OCI-LY7 (cell line): Measurements from ENCODE around the gene C5orf15. TPM values are rescaled to one million over a fixed set of nuclear protein-coding genes. Genes with fewer than 3 reads are reported as not detected.

Experiments
- BruUV-seq: library from RNA; stranded (reverse); fragments of 400-500 nt; replicated peaks from 2 replicates; lab custom pipeline; 2021; lab: Mats Ljungman, UMichigan
- CTCF ChIA-PET: fragments of 300-600 bp; sonication (Branson Sonifier 250); formaldehyde crosslinking; loops from one replicate; lab custom pipeline; 2022; ENCODE audit warnings: antibody characterized with exemption; ENCODE audit not compliant: unreplicated experiment; lab: Charles Lee
- POLR2A ChIA-PET: fragments of 300-600 bp; sonication (Branson Sonifier 250); formaldehyde crosslinking; loops from one replicate; lab custom pipeline; 2022; ENCODE audit warnings: antibody characterized with exemption; lab: Charles Lee
- DNase-seq: peaks from one replicate; pipeline ENCODE4 v3.0.0-alpha.2; 2015; ENCODE audit warnings: low spot score
- H2AFZ ChIP-seq: fragments of 200-600 bp; sonication (generic), shearing (Covaris generic); 2 replicates; pipeline ENCODE4 v1.6.1; 2014; ENCODE audit warnings: mild to moderate bottlenecking, antibody characterized with exemption, low read length, moderate library complexity
- H3K27ac ChIP-seq: fragments of 200-600 bp; sonication (generic); 2 replicates; pipeline ENCODE4 v1.5.1; 2014; ENCODE audit warnings: mixed run types, low read depth, mild to moderate bottlenecking, moderate library complexity, low read length, inconsistent platforms; ENCODE audit not compliant: poor library complexity, severe bottlenecking
- H3K36me3 ChIP-seq: fragments of 200-600 bp; sonication (generic); 2 replicates; pipeline ENCODE4 v1.6.1; 2014; ENCODE audit warnings: mild to moderate bottlenecking, antibody characterized with exemption, low read length, moderate library complexity, mixed read lengths; ENCODE audit not compliant: insufficient read depth
- H3K4me1 ChIP-seq: fragments of 200-600 bp; sonication (generic); 2 replicates; pipeline ENCODE4 v1.5.1; 2014; ENCODE audit warnings: mild to moderate bottlenecking, low read length; ENCODE audit not compliant: insufficient read depth, poor library complexity, severe bottlenecking
- H3K4me2 ChIP-seq: fragments of 200-600 bp; sonication (generic); 2 replicates; pipeline ENCODE4 v1.6.1; 2014; ENCODE audit warnings: mild to moderate bottlenecking, low read length
- H3K4me3 ChIP-seq: fragments of 200-600 bp; sonication (generic); 2 replicates; pipeline ENCODE4 v1.5.1; 2014; ENCODE audit warnings: mild to moderate bottlenecking, low read depth, low read length; ENCODE audit not compliant: poor library complexity, severe bottlenecking
- H3K79me2 ChIP-seq: fragments of 200-600 bp; sonication (generic); 2 replicates; pipeline ENCODE4 v1.6.1; 2016; ENCODE audit warnings: low read depth, mild to moderate bottlenecking, low read length, moderate library complexity, mixed read lengths; ENCODE audit not compliant: insufficient read depth
- H3K9me2 ChIP-seq: fragments of 200-600 bp; sonication (generic); 2 replicates; pipeline ENCODE4 v1.6.1; 2016; ENCODE audit warnings: mild to moderate bottlenecking, low read length, mixed read lengths; ENCODE audit not compliant: insufficient read depth
- H3K9me3 ChIP-seq: fragments of 200-600 bp; sonication (generic); 2 replicates; pipeline ENCODE4 v1.6.1; 2014; ENCODE audit warnings: mild to moderate bottlenecking, mixed run types, low read length, mixed read lengths
- H4K20me1 ChIP-seq: fragments of 200-600 bp; sonication (generic); 2 replicates; pipeline ENCODE4 v1.6.1; 2014; ENCODE audit warnings: mild to moderate bottlenecking, antibody characterized with exemption, low read length, moderate library complexity, mixed read lengths; ENCODE audit not compliant: insufficient read depth
- CTCF ChIP-seq: fragments of 200-600 bp; sonication (generic); conservative IDR thresholded peaks from 2 replicates; pipeline ENCODE4 v1.5.1; 2014; ENCODE audit warnings: mild to moderate bottlenecking, antibody characterized with exemption, low read length, moderate library complexity, mixed read lengths
- EZH2phosphoT487 ChIP-seq: fragments of 200-600 bp; sonication (generic); IDR thresholded peaks from 2 replicates; pipeline ENCODE4 v1.6.1; 2018; ENCODE audit warnings: low read depth, borderline replicate concordance, mild to moderate bottlenecking, mixed run types, antibody characterized with exemption, low read length, moderate library complexity, mixed read lengths
- intact Hi-C: fragments of 100-400 bp; cut with micrococcal nuclease; formaldehyde crosslinking; loops from one replicate; pipeline ENCODE4 v1.10.0; 2022; ENCODE audit not compliant: unreplicated experiment
- total RNA-seq, 2 experiments: library from RNA; depleted of rRNA in 1 of 2; stranded (reverse); fragments of >200 nt in 1 of 2; shearing (Covaris generic) in 1 of 2; gene quantifications; 2 replicates each; pipeline ENCODE4 v1.2.3, GENCODE V29; 2014 to 2022

The C5orf15 gene
- total RNA-seq, 2 experiments from 2014 or later, result 32.2 to 46.4 TPM

GRCh38 chr5:133931546-133931945 is 36.9 kb downstream of the C5orf15 start:
- H3K4me2 ChIP-seq, result peak overlapping the region; percentile 23; the same call in 1 of the 2 replicates
- no peaks in the 10 kb centered on the region; the same call in 1 of the 2 replicates for H3K9me3 ChIP-seq
- DNase-seq, result no peak
- intact Hi-C loops, result loop anchor here (10.0 kb wide), 1 partner anchor 1437 kb away; the partner anchor contains the start of gene IRF1
- no peaks in the 10 kb centered on the region for H3K9me2 ChIP-seq
- ChIA-PET CTCF (no interaction called here), POLR2A (no interaction called here)
- BruUV-seq, result no TSS peak
- no peaks in the 10 kb centered on the region for H4K20me1 ChIP-seq
- H3K27ac ChIP-seq, result peak overlapping the region; percentile 5
- TF ChIP-seq EZH2phosphoT487 (no peak), CTCF (no peak)
- no peak overlapping the region for H3K4me3 ChIP-seq
- H2AFZ ChIP-seq, result no peak overlapping the region
- H3K79me2 ChIP-seq, result no peaks in the 10 kb centered on the region
- H3K4me1 ChIP-seq, result peaks cover 99% of the 10 kb centered on the region
- H3K36me3 ChIP-seq, result no peaks in the 10 kb centered on the region

- BruUV-seq, result no TSS peak
These were observed 37.7 kb downstream of the C5orf15 start for GRCh38 chr5:133930813-133931090.

More at GRCh38 chr5:133930813-133931090, 37.7 kb downstream of the C5orf15 start:
- TF ChIP-seq CTCF (no peak), EZH2phosphoT487 (no peak)
- Histone ChIP-seq H3K9me2 (no peaks in the 10 kb centered on the region), H3K4me1 (peaks cover 98% of the 10 kb centered on the region), H3K27ac (peak overlapping the region; percentile 5), H3K9me3 (no peaks in the 10 kb centered on the region; the same call in 1 of the 2 replicates), H3K4me3 (no peak overlapping the region), H4K20me1 (no peaks in the 10 kb centered on the region), H3K79me2 (no peaks in the 10 kb centered on the region), H3K36me3 (no peaks in the 10 kb centered on the region), H2AFZ (peak overlapping the region; percentile 56; the same call in 1 of the 2 replicates), H3K4me2 (peak overlapping the region; percentile 23)
- POLR2A ChIA-PET, result interaction anchor here (0.7 to 1.6 kb wide), 4 partner anchors 8 to 1073 kb away, joined by 3 to 7 read pairs (median 5); no protein-coding TSS in a partner anchor
- CTCF ChIA-PET, result no interaction called here
- intact Hi-C loops, result loop anchor here (10.0 kb wide), 1 partner anchor 1436 kb away; the partner anchor contains the start of gene IRF1
- no peak for DNase-seq
